ENCODE data around the gene THOC1. TPM values are rescaled to one million over a fixed set of nuclear protein-coding genes. Genes with fewer than 3 reads are reported as not detected.

THOC1 gene
- polyA plus RNA-seq, 3 donors, result 7.8 to 18.3 (median 8.9) TPM

DNA sequence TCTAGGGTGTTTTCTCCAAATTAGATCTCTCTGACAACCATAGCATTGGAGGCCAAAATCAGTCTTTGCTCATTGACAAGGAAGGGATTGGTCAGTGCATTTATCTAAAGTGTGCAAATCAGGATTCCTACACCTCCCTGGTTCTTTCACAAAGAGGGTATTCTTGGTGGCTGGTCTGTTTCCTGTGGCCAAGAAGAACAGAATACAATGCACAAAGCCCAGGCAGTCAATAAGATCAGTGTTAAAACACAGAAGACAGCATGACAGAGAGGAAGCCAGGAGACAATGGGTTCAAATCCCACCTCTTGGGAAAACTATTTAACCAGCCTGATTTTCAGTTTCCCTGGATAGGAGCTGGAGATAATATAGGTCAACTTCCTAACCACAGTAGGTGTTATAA lies 46.1 kb upstream of the THOC1 start:
- no peak overlapping the region for H3K27ac Mint-ChIP-seq
- no peaks in the 10 kb centered on the region for H4K20me1 ChIP-seq (ENCODE audit: insufficient read depth, low read length)
- H3K27me3 ChIP-seq (ENCODE audit: control insufficient read depth in 2 of 2, insufficient read depth in 2 of 2, low read length in 2 of 2), result no peaks in the 10 kb centered on the region
- no peaks in the 10 kb centered on the region for H3K79me2 ChIP-seq (ENCODE audit: insufficient read depth, low read length)
- no peak overlapping the region for H3K4me3 Mint-ChIP-seq
- H3K9me3 ChIP-seq (replicated peaks in 1 of 2; ENCODE audit: control insufficient read depth in 1 of 2, insufficient read depth in 1 of 2, low read length in 2 of 2), result no peaks in the 10 kb centered on the region
- TF ChIP-seq, protein P1, sequence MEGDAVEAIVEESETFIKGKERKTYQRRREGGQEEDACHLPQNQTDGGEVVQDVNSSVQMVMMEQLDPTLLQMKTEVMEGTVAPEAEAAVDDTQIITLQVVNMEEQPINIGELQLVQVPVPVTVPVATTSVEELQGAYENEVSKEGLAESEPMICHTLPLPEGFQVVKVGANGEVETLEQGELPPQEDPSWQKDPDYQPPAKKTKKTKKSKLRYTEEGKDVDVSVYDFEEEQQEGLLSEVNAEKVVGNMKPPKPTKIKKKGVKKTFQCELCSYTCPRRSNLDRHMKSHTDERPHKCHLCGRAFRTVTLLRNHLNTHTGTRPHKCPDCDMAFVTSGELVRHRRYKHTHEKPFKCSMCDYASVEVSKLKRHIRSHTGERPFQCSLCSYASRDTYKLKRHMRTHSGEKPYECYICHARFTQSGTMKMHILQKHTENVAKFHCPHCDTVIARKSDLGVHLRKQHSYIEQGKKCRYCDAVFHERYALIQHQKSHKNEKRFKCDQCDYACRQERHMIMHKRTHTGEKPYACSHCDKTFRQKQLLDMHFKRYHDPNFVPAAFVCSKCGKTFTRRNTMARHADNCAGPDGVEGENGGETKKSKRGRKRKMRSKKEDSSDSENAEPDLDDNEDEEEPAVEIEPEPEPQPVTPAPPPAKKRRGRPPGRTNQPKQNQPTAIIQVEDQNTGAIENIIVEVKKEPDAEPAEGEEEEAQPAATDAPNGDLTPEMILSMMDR (IDR thresholded peaks at IDR 0.05), result no peak
- no peaks in the 10 kb centered on the region for H3K4me1 Mint-ChIP-seq
- no peak overlapping the region for H2AFZ ChIP-seq (ENCODE audit: insufficient read depth, low read depth, low read length, poor library complexity, severe bottlenecking)
- no peaks in the 10 kb centered on the region for H3K36me3 Mint-ChIP-seq
- DNase-seq, result no peak
- no peaks in the 10 kb centered on the region for H3K9me3 Mint-ChIP-seq
- intact Hi-C loops (cut with micrococcal nuclease), result no loop called here
- H3K4me2 ChIP-seq (replicated peaks; ENCODE audit: extremely low read depth, low read length, poor library complexity, severe bottlenecking), result no peak overlapping the region
- peaks cover under 1 to 5% (median 1%) of the 10 kb centered on the region in 3 donors for H3K27me3 Mint-ChIP-seq (ENCODE audit: low read depth in 3 of 3)
- no peak overlapping the region for H3K9ac ChIP-seq (ENCODE audit: insufficient read depth, low read length, poor library complexity, severe bottlenecking)
- no peak overlapping the region for H3K4me3 ChIP-seq (replicated peaks in 1 of 3; ENCODE audit: low read depth in 2 of 3, low read length in 3 of 3)
- no peaks in the 10 kb centered on the region for H3K36me3 ChIP-seq (replicated peaks in 1 of 2; ENCODE audit: control insufficient read depth in 1 of 2, insufficient read depth in 2 of 2, low read length in 2 of 2)
- H3K27ac ChIP-seq (ENCODE audit: low read depth in 1 of 2, low read length in 2 of 2), result no peak overlapping the region
- no peaks in the 10 kb centered on the region for H3K4me1 ChIP-seq (ENCODE audit: control insufficient read depth in 1 of 2, insufficient read depth in 2 of 2, low read length in 2 of 2)

GRCh38 chr18:312415-312814 lies 44.6 kb upstream of the THOC1 start:
- Histone ChIP-seq H3K27me3 (ENCODE audit: control insufficient read depth in 2 of 2, insufficient read depth in 2 of 2, low read length in 2 of 2) (no peaks in the 10 kb centered on the region), H3K79me2 (ENCODE audit: insufficient read depth, low read length) (no peaks in the 10 kb centered on the region), H3K27ac (ENCODE audit: low read depth in 1 of 2, low read length in 2 of 2) (no peak overlapping the region), H3K4me2 (replicated peaks; ENCODE audit: extremely low read depth, low read length, poor library complexity, severe bottlenecking) (no peak overlapping the region), H3K9ac (ENCODE audit: insufficient read depth, low read length, poor library complexity, severe bottlenecking) (no peak overlapping the region), H3K36me3 (replicated peaks in 1 of 2; ENCODE audit: control insufficient read depth in 1 of 2, insufficient read depth in 2 of 2, low read length in 2 of 2) (no peaks in the 10 kb centered on the region), H3K4me1 (ENCODE audit: control insufficient read depth in 1 of 2, insufficient read depth in 2 of 2, low read length in 2 of 2) (no peaks in the 10 kb centered on the region), H3K9me3 (replicated peaks in 1 of 2; ENCODE audit: control insufficient read depth in 1 of 2, insufficient read depth in 1 of 2, low read length in 2 of 2) (no peaks in the 10 kb centered on the region), H2AFZ (ENCODE audit: insufficient read depth, low read depth, low read length, poor library complexity, severe bottlenecking) (no peak overlapping the region), H3K4me3 (replicated peaks in 1 of 3; ENCODE audit: low read depth in 2 of 3, low read length in 3 of 3) (no peak overlapping the region), H4K20me1 (ENCODE audit: insufficient read depth, low read length) (no peaks in the 10 kb centered on the region)
- TF ChIP-seq, protein P1 (IDR thresholded peaks at IDR 0.05), result no peak
- peaks cover 2 to 5% (median 2%) of the 10 kb centered on the region in 3 donors for H3K27me3 Mint-ChIP-seq (ENCODE audit: low read depth in 3 of 3)
- intact Hi-C loops (cut with micrococcal nuclease), result no loop called here
- DNase-seq, result no peak
- no peaks in the 10 kb centered on the region for H3K4me1 Mint-ChIP-seq
- H3K9me3 Mint-ChIP-seq, result no peaks in the 10 kb centered on the region
- no peak overlapping the region for H3K4me3 Mint-ChIP-seq
- no peak overlapping the region for H3K27ac Mint-ChIP-seq
- H3K36me3 Mint-ChIP-seq, result no peaks in the 10 kb centered on the region
- 100% methylated on average over 1 of the region's 4 CpGs for WGBS (ENCODE audit: insufficient coverage)
